Liver (tissue), 9 donors: ENCODE data around the gene CDC42BPB. TPM values are rescaled to one million over a fixed set of nuclear protein-coding genes. Genes with fewer than 3 reads are reported as not detected.

ENCODE experiments used
- DNase-seq: peaks from one replicate; pipeline ENCODE4 v3.0.0-alpha.2; 2017; ENCODE audit warnings: low spot score
- H3K27ac ChIP-seq, 2 donors: one replicate each; pipeline ENCODE4 v1.7.0; 2013; ENCODE audit warnings: inconsistent platforms in 2 of 2, low read length in 2 of 2, control low read depth in 1 of 2, low read depth in 1 of 2, mild to moderate bottlenecking in 1 of 2
- H3K27me3 ChIP-seq, 4 donors: one replicate each; pipeline versions ENCODE4 v1.6.1 to v1.7.0; 2013; ENCODE audit warnings: low read length in 3 of 4, inconsistent platforms in 1 of 4, mild to moderate bottlenecking in 1 of 4, moderate library complexity in 1 of 4; ENCODE audit not compliant: control insufficient read depth in 4 of 4, insufficient read depth in 4 of 4
- H3K36me3 ChIP-seq, 4 donors: one replicate each; pipeline versions ENCODE4 v1.6.1 to v1.7.0; 2013; ENCODE audit warnings: low read length in 3 of 4, mild to moderate bottlenecking in 3 of 4, low read depth in 1 of 4, moderate library complexity in 1 of 4; ENCODE audit not compliant: control insufficient read depth in 4 of 4, insufficient read depth in 3 of 4
- H3K4me1 ChIP-seq, 4 donors: one replicate each; pipeline versions ENCODE4 v1.6.1 to v1.7.0; 2013; ENCODE audit warnings: low read length in 3 of 4, mild to moderate bottlenecking in 3 of 4, moderate library complexity in 1 of 4; ENCODE audit not compliant: control insufficient read depth in 4 of 4, insufficient read depth in 4 of 4
- H3K4me3 ChIP-seq, 3 donors: one replicate each; pipeline versions ENCODE4 v1.6.1 to v1.7.0; 2013; ENCODE audit warnings: low read length in 3 of 3, control low read depth in 1 of 3, low read depth in 1 of 3, mild to moderate bottlenecking in 1 of 3
- H3K9ac ChIP-seq, 2 donors: one replicate each; pipeline ENCODE4 v1.7.0; 2013; ENCODE audit warnings: low read length in 2 of 2, mild to moderate bottlenecking in 2 of 2, moderate library complexity in 2 of 2, control low read depth in 1 of 2, low read depth in 1 of 2
- H3K9me3 ChIP-seq, 4 donors: one replicate each; pipeline versions ENCODE4 v1.6.1 to v1.7.0; 2013; ENCODE audit warnings: low read length in 3 of 4; ENCODE audit not compliant: control insufficient read depth in 4 of 4
- EGR1 ChIP-seq, 2 donors: IDR thresholded peaks; 2 replicates each; pipeline ENCODE4 v1.6.1; 2016 to 2018; ENCODE audit warnings: antibody characterized with exemption in 2 of 2, low read depth in 2 of 2
- FOXA2 ChIP-seq: IDR thresholded peaks from 2 replicates; pipeline ENCODE4 v1.6.1; 2016; ENCODE audit warnings: antibody characterized with exemption
- HNF4A ChIP-seq, 2 donors: conservative IDR thresholded peaks; 2 replicates each; pipeline ENCODE4 v1.6.1; 2016; ENCODE audit warnings: antibody characterized with exemption in 2 of 2, mild to moderate bottlenecking in 2 of 2
- JUND ChIP-seq, 2 donors: IDR thresholded peaks; 2 replicates each; pipeline ENCODE4 v1.6.1; 2016; ENCODE audit warnings: antibody characterized with exemption in 2 of 2
- NR2F2 ChIP-seq: IDR thresholded peaks from 2 replicates; pipeline ENCODE4 v1.6.1; 2016; ENCODE audit warnings: antibody characterized with exemption
- RXRA ChIP-seq, 2 donors: IDR thresholded peaks; 2 replicates each; pipeline ENCODE4 v1.6.1; 2017 to 2018; ENCODE audit warnings: antibody characterized with exemption in 2 of 2, mild to moderate bottlenecking in 1 of 2
- SP1 ChIP-seq: IDR thresholded peaks from 2 replicates; pipeline ENCODE4 v1.6.1; 2018; ENCODE audit warnings: antibody characterized with exemption, mild to moderate bottlenecking
- TAF1 ChIP-seq: conservative IDR thresholded peaks from 2 replicates; pipeline ENCODE4 v1.6.1; 2016; ENCODE audit warnings: antibody characterized with exemption, mild to moderate bottlenecking
- YY1 ChIP-seq: IDR thresholded peaks from 2 replicates; pipeline ENCODE4 v1.6.1; 2016; ENCODE audit warnings: antibody characterized with exemption, mild to moderate bottlenecking
- WGBS: extraction: QIAGEN DNeasy Blood & Tissue Kit; methylation state at CpG from one replicate; pipeline ENCODE4 v1.1.7; 2013; 5-methylcytosine and 5-hydroxymethylcytosine counted together
- polyA plus RNA-seq, 2 donors: library from polyadenylated mRNA; stranded (reverse) in 1 of 2; unstranded in 1 of 2; fragments of 200-250 nt in 1 of 2; fragments of >200 nt in 1 of 2; fragmentation: Nextera tagmentation in 1 of 2; extraction: Ambion mirVana in 1 of 2; gene quantifications; one replicate each; pipeline versions ENCODE4 v1.2.1 to v1.2.3, GENCODE V29; 2013 to 2015
- total RNA-seq, 2 donors: library from RNA; depleted of rRNA; stranded (reverse); fragments of >200 nt; gene quantifications; one replicate each; pipeline ENCODE4 v1.2.3, GENCODE V29; 2014
- TF ChIP-seq, protein P1 (sequence below): IDR thresholded peaks from 2 replicates; pipeline ENCODE4 v1.6.1; 2016; ENCODE audit warnings: antibody characterized with exemption
- TF ChIP-seq, protein P2 (sequence below): fragments of 150-350 bp; IDR thresholded peaks from 2 replicates; pipeline ENCODE4 v1.5.1; 2017; ENCODE audit warnings: improper control_type of control experiment, low read depth, low read length; ENCODE audit not compliant: missing input control
- TF ChIP-seq, protein P3 (sequence below): IDR thresholded peaks from 2 replicates; pipeline ENCODE4 v1.6.1; 2016; ENCODE audit warnings: antibody characterized with exemption
- TF ChIP-seq, protein P4 (sequence below): IDR thresholded peaks from 2 replicates; pipeline ENCODE4 v1.6.1; 2016; ENCODE audit warnings: antibody characterized with exemption
- donor health status: healthy.
- donor health status: healthy.
- donor health status: healthy.
- donor health status: healthy.
- donor health status: healthy.

The CDC42BPB gene
- total and polyA plus RNA-seq, 4 donors = 4.1 to 78.7 (median 29.7) TPM

DNA sequence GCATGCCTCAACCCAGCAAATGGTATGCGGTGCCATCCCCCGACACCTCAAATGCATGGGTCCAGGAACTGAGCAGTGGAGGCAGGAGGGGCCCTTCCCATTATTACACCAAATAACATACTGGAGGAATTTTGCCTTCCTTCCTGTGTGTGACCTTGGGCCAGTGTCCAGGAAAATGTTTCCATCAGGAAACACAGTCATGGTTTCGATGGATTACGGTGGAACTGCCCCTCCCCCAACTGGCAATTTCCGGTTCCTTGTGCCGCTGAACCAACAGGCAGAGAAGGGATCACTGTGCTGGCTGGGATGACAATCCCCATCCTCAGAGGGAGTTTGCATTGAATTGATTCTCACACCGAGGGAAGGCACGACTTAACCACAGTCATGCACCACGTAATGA, 9.1 kb upstream of the CDC42BPB start:
- TF ChIP-seq HNF4A (conservative IDR thresholded peaks at IDR 0.05) (no peak), YY1 (no peak), NR2F2 (peak; percentile 85), JUND (IDR thresholded peaks at IDR 0.05) (no peak), SP1 (peak; percentile 65), RXRA (IDR thresholded peaks at IDR 0.05) (no peak), FOXA2 (no peak)
- TF ChIP-seq, protein P1, sequence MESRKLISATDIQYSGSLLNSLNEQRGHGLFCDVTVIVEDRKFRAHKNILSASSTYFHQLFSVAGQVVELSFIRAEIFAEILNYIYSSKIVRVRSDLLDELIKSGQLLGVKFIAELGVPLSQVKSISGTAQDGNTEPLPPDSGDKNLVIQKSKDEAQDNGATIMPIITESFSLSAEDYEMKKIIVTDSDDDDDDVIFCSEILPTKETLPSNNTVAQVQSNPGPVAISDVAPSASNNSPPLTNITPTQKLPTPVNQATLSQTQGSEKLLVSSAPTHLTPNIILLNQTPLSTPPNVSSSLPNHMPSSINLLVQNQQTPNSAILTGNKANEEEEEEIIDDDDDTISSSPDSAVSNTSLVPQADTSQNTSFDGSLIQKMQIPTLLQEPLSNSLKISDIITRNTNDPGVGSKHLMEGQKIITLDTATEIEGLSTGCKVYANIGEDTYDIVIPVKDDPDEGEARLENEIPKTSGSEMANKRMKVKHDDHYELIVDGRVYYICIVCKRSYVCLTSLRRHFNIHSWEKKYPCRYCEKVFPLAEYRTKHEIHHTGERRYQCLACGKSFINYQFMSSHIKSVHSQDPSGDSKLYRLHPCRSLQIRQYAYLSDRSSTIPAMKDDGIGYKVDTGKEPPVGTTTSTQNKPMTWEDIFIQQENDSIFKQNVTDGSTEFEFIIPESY = no peak
- TF ChIP-seq, protein P2, sequence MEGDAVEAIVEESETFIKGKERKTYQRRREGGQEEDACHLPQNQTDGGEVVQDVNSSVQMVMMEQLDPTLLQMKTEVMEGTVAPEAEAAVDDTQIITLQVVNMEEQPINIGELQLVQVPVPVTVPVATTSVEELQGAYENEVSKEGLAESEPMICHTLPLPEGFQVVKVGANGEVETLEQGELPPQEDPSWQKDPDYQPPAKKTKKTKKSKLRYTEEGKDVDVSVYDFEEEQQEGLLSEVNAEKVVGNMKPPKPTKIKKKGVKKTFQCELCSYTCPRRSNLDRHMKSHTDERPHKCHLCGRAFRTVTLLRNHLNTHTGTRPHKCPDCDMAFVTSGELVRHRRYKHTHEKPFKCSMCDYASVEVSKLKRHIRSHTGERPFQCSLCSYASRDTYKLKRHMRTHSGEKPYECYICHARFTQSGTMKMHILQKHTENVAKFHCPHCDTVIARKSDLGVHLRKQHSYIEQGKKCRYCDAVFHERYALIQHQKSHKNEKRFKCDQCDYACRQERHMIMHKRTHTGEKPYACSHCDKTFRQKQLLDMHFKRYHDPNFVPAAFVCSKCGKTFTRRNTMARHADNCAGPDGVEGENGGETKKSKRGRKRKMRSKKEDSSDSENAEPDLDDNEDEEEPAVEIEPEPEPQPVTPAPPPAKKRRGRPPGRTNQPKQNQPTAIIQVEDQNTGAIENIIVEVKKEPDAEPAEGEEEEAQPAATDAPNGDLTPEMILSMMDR = no peak
- TF ChIP-seq, protein P3, sequence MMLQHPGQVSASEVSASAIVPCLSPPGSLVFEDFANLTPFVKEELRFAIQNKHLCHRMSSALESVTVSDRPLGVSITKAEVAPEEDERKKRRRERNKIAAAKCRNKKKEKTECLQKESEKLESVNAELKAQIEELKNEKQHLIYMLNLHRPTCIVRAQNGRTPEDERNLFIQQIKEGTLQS = no peak
- no peaks in the 10 kb centered on the region for H3K27me3 ChIP-seq
- no peaks in the 10 kb centered on the region for H3K9me3 ChIP-seq
- WGBS = 75% methylated on average over 9 of the region's 9 CpGs
- no peaks in the 10 kb centered on the region for H3K36me3 ChIP-seq
- H3K4me1 ChIP-seq = peaks cover 0 to 3% (median 0%) of the 10 kb centered on the region in 4 donors
- H3K9ac ChIP-seq = no peak overlapping the region
- H3K27ac ChIP-seq = peak overlapping the region in 1 of 2 donors; percentile 28
- H3K4me3 ChIP-seq = no peak overlapping the region
- no peak for DNase-seq

DNA sequence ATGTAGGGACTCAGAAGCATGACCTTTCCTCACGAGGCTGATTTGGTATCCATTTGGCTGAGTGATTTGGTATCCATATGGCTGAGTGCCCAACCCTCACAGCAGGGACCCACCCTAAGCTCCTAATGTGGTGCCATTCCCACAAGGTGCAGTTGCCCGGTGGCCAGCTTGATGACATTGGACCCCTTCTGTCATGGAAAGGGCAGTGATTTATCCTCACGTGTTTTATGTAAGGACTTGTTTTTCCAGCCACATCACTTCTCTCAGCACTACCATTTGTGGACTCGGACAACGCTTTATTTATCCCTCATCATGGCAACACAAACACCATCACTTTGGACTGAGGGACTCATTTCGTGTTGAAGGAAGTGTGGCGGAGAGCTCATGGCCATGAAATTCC, 8.5 kb upstream of the CDC42BPB start:
- TF ChIP-seq YY1 (no peak), FOXA2 (no peak), TAF1 (no peak), NR2F2 (no peak), SP1 (no peak), RXRA (IDR thresholded peaks at IDR 0.05) (no peak), EGR1 (IDR thresholded peaks at IDR 0.05; ENCODE audit: low read depth in 2 of 2) (no peak)
- TF ChIP-seq, protein P1 = no peak
- TF ChIP-seq, protein P4, sequence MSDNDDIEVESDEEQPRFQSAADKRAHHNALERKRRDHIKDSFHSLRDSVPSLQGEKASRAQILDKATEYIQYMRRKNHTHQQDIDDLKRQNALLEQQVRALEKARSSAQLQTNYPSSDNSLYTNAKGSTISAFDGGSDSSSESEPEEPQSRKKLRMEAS = no peak
- TF ChIP-seq, protein P2 = no peak
- TF ChIP-seq, protein P3 = no peak
- WGBS = 88% methylated on average over 7 of the region's 7 CpGs

More for the DNA sequence above, 8.5 kb upstream of the CDC42BPB start:
- H3K27ac ChIP-seq = peak overlapping the region in 1 of 2 donors; percentile 28
- no peaks in the 10 kb centered on the region for H3K36me3 ChIP-seq
- H3K4me1 ChIP-seq = no peaks in the 10 kb centered on the region
- no peak for DNase-seq
- H3K4me3 ChIP-seq = no peak overlapping the region
- H3K27me3 ChIP-seq = no peaks in the 10 kb centered on the region
- H3K9ac ChIP-seq = no peak overlapping the region
- no peaks in the 10 kb centered on the region for H3K9me3 ChIP-seq
